PC-9 (cell line): ENCODE results near the gene RNF5. TPM values are rescaled to one million over a fixed set of nuclear protein-coding genes. Genes with fewer than 3 reads are reported as not detected.

ENCODE experiments used
- BruUV-seq: library from RNA; stranded (reverse); fragments of 400-500 nt; replicated peaks from 2 replicates; lab custom pipeline; 2021; lab: Mats Ljungman, UMichigan
- CTCF ChIA-PET: fragments of 300-600 bp; sonication (Branson Sonifier 250); formaldehyde crosslinking; loops from one replicate; lab custom pipeline; 2022; ENCODE audit warnings: antibody characterized with exemption; lab: Charles Lee
- POLR2A ChIA-PET: fragments of 300-600 bp; sonication (Branson Sonifier 250); formaldehyde crosslinking; loops from one replicate; lab custom pipeline; 2022; ENCODE audit warnings: antibody characterized with exemption; ENCODE audit not compliant: unreplicated experiment; lab: Charles Lee
- DNase-seq, 2 experiments: peaks; one replicate each; pipeline versions ENCODE4 v3.0.0 to v3.0.0-alpha.2; 2015 to 2022; ENCODE audit warnings: mixed read lengths in 1 of 2
- H2AFZ ChIP-seq: fragments of 200-600 bp; sonication (generic); 2 replicates; pipeline ENCODE4 v1.8.1; 2017; ENCODE audit warnings: antibody characterized with exemption
- H3F3A ChIP-seq: fragments of 200-600 bp; sonication (generic); 2 replicates; pipeline ENCODE4 v1.8.1; 2017; ENCODE audit warnings: antibody characterized with exemption, mild to moderate bottlenecking, low read depth; ENCODE audit not compliant: insufficient read depth
- H3K27ac ChIP-seq: fragments of 200-600 bp; sonication (generic); 2 replicates; pipeline ENCODE4 v1.6.1; 2016; ENCODE audit warnings: mixed run types
- H3K27me3 ChIP-seq: fragments of 200-600 bp; sonication (generic); 2 replicates; pipeline ENCODE4 v1.6.1; 2016; ENCODE audit warnings: low read depth, mixed run types; ENCODE audit not compliant: insufficient read depth
- H3K36me3 ChIP-seq: fragments of 200-600 bp; sonication (generic); 2 replicates; pipeline ENCODE4 v1.6.1; 2016; ENCODE audit warnings: low read depth, mixed run types
- H3K4me1 ChIP-seq: fragments of 200-600 bp; sonication (generic); replicated peaks from 2 replicates; pipeline ENCODE4 v1.6.1; 2016; ENCODE audit warnings: mixed run types; ENCODE audit not compliant: insufficient read depth
- H3K4me2 ChIP-seq: fragments of 200-600 bp; sonication (generic); 2 replicates; pipeline ENCODE4 v1.6.1; 2017; ENCODE audit warnings: mixed run types
- H3K4me3 ChIP-seq: fragments of 200-600 bp; sonication (generic); 2 replicates; pipeline ENCODE4 v1.6.1; 2016; ENCODE audit warnings: mixed run types
- H3K79me2 ChIP-seq: fragments of 200-600 bp; sonication (generic); 2 replicates; pipeline ENCODE4 v1.6.1; 2017; ENCODE audit warnings: low read depth, mixed run types
- H3K9me2 ChIP-seq: fragments of 200-600 bp; sonication (generic); 2 replicates; pipeline ENCODE4 v1.8.1; 2017; ENCODE audit warnings: mild to moderate bottlenecking; ENCODE audit not compliant: insufficient read depth
- H3K9me3 ChIP-seq: fragments of 200-600 bp; sonication (generic); 2 replicates; pipeline ENCODE4 v1.8.1; 2016; ENCODE audit warnings: low read depth; ENCODE audit not compliant: insufficient read depth
- H4K20me1 ChIP-seq: fragments of 200-600 bp; sonication (generic); 2 replicates; pipeline ENCODE4 v1.8.1; 2017; ENCODE audit not compliant: insufficient read depth
- EZH2 ChIP-seq: fragments of 200-600 bp; sonication (generic); IDR thresholded peaks from 2 replicates; pipeline ENCODE4 v1.8.0; 2017; ENCODE audit warnings: antibody characterized with exemption, low read depth
- intact Hi-C: fragments of 100-400 bp; cut with micrococcal nuclease; formaldehyde crosslinking; loops from one replicate; pipeline ENCODE4 v1.10.0; 2022; ENCODE audit not compliant: unreplicated experiment
- total RNA-seq: library from RNA; stranded (reverse); gene quantifications from 2 replicates; pipeline ENCODE4 v1.2.3, GENCODE V29; 2021
- TF ChIP-seq, protein P1 (sequence below): fragments of 200-600 bp; sonication (generic); conservative IDR thresholded peaks from 2 replicates; pipeline ENCODE4 v1.6.1; 2017; ENCODE audit warnings: mixed run types, antibody characterized with exemption, mild to moderate bottlenecking, moderate library complexity

Gene RNF5
- total RNA-seq, 1 experiment from 2014 or later = 45.6 TPM

DNA sequence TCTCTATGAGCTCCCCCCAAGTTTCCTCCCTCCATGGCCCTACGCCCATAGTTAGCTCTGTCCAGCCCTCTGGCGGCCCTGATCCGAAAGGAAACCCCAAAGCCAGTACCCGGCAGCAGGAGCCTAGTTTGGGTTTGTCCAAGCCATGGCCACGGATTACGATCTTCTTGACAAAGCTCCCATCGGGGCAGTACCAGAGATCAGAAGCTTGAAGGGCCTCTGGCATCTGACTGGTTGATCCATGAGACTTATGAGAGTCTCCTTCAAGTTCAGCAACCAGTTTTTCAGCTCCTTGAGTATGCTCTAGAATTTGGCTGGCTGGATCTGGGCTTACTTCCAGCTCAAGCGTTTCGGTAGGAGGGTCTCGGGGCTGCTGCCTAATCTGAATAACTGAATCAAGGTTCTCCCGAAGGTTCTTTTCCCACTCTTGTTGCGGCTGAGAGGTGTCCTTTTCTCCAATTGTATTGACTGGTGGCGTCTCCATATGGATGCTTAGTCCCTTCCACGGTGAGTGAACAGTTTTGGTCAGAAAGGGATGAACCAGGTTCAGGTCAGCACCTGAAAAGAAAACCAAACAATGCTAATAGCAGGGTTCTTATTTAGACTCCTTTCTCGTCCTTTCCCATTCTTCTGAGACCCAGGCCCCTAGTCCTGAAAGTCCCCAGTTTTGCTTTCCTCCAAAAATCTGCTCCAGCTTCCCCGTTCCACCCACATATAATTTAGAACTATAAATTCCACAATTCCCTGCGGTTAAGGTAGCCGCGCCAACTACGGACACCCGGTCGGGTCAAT lies 48.7 kb upstream of the RNF5 start:
- intact Hi-C loops = loop anchor here (1.0 to 5.0 kb wide), 4 partner anchors 15 to 68 kb away; partner anchors contain the start of gene PPT2
- POLR2A ChIA-PET = interaction anchor here (0.6 to 1.1 kb wide), 7 partner anchors 22 to 842 kb away, joined by 4 to 21 read pairs (median 5); no protein-coding TSS in a partner anchor

DNA sequence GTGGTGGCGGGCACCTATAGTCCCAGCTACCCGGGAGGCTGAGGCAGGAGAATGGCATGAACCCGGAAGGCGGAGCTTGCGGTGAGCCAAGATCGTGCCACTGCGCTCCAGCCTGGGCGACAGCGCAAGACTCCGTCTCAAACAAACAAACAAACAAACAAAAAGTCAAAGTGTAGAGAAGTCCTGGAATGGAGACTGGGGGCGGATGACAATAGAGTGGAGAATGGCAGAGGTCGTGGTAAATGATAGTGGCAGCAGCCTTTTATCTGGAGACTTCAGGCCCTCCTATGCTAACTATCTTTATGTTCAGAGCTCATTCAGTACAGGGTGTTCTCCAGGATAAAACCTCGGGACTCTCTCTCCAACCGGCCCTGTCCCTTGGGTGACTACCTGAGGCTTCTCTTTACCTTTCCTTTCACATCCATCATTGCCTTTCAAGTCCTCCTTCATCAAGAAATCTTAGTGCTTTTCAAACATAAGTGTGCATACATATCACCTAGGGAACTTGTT lies 46.7 kb upstream of the RNF5 start:
- H3K79me2 ChIP-seq = peaks cover 33% of the 10 kb centered on the region
- H2AFZ ChIP-seq = no peak overlapping the region
- H3K36me3 ChIP-seq = 0 out of 2 replicates have a peak, but pooled peaks cover 2% of the 10 kb centered on the region
- H4K20me1 ChIP-seq = no peaks in the 10 kb centered on the region
- ChIA-PET POLR2A (no interaction called here), CTCF (no interaction called here)
- no peak for TF ChIP-seq EZH2
- TF ChIP-seq, protein P1, sequence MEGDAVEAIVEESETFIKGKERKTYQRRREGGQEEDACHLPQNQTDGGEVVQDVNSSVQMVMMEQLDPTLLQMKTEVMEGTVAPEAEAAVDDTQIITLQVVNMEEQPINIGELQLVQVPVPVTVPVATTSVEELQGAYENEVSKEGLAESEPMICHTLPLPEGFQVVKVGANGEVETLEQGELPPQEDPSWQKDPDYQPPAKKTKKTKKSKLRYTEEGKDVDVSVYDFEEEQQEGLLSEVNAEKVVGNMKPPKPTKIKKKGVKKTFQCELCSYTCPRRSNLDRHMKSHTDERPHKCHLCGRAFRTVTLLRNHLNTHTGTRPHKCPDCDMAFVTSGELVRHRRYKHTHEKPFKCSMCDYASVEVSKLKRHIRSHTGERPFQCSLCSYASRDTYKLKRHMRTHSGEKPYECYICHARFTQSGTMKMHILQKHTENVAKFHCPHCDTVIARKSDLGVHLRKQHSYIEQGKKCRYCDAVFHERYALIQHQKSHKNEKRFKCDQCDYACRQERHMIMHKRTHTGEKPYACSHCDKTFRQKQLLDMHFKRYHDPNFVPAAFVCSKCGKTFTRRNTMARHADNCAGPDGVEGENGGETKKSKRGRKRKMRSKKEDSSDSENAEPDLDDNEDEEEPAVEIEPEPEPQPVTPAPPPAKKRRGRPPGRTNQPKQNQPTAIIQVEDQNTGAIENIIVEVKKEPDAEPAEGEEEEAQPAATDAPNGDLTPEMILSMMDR = no peak
- DNase-seq = no peak
- no TSS peak for BruUV-seq
- H3K27ac ChIP-seq = no peak overlapping the region
- intact Hi-C loops = loop anchor here (5.0 kb wide), 1 partner anchor 66 kb away; no protein-coding TSS in a partner anchor
- no peak overlapping the region for H3K4me2 ChIP-seq
- H3K9me2 ChIP-seq = no peaks in the 10 kb centered on the region
- H3K4me1 ChIP-seq = peaks cover 29% of the 10 kb centered on the region
- H3F3A ChIP-seq = peaks cover 21% of the 10 kb centered on the region
- no peak overlapping the region for H3K4me3 ChIP-seq
- no peaks in the 10 kb centered on the region for H3K9me3 ChIP-seq
- H3K27me3 ChIP-seq = no peaks in the 10 kb centered on the region

More for the DNA sequence above, 48.7 kb upstream of the RNF5 start:
- BruUV-seq = TSS peak; percentile 60
- DNase-seq = no peak
- Histone ChIP-seq H3K36me3 (peaks cover 7% of the 10 kb centered on the region; the same call in 1 of the 2 replicates), H4K20me1 (no peaks in the 10 kb centered on the region), H3K9me3 (no peaks in the 10 kb centered on the region), H3F3A (peaks cover 21% of the 10 kb centered on the region), H3K4me2 (peak overlapping the region; percentile 81), H3K4me1 (peaks cover 29% of the 10 kb centered on the region), H3K27me3 (no peaks in the 10 kb centered on the region), H3K79me2 (peaks cover 43% of the 10 kb centered on the region), H2AFZ (peak overlapping the region; percentile 82), H3K9me2 (no peaks in the 10 kb centered on the region), H3K4me3 (peak overlapping the region; percentile 74), H3K27ac (peak overlapping the region; percentile 35)
- CTCF ChIA-PET = interaction anchor here (0.6 to 0.8 kb wide), 4 partner anchors 11 to 588 kb away, joined by 3 to 4 read pairs (median 4); partner anchors contain the start of genes DDX39B and PBX2
- no peak for TF ChIP-seq EZH2
- TF ChIP-seq, protein P1 = no peak

- no peaks in the 10 kb centered on the region for H3K27me3 ChIP-seq
- H2AFZ ChIP-seq = no peak overlapping the region
- no peaks in the 10 kb centered on the region for H3K36me3 ChIP-seq
- TF ChIP-seq, protein P1 = no peak
- no peak for TF ChIP-seq EZH2
- no peak overlapping the region for H3K4me3 ChIP-seq
- intact Hi-C loops = loop anchor here (5.0 kb wide), 1 partner anchor 65 kb away; no protein-coding TSS in a partner anchor
- DNase-seq = no peak
- H3K79me2 ChIP-seq = peaks cover 27% of the 10 kb centered on the region
- H3K9me3 ChIP-seq = no peaks in the 10 kb centered on the region
- 0 out of 2 replicates have a peak overlapping the region, but pooled peaks have one; percentile 13 for H3K4me2 ChIP-seq
- H3F3A ChIP-seq = peaks cover 21% of the 10 kb centered on the region
- no TSS peak for BruUV-seq
- H4K20me1 ChIP-seq = no peaks in the 10 kb centered on the region
- H3K4me1 ChIP-seq = peaks cover 22% of the 10 kb centered on the region
- ChIA-PET POLR2A (no interaction called here), CTCF (no interaction called here)
- no peak overlapping the region for H3K27ac ChIP-seq
- H3K9me2 ChIP-seq = no peaks in the 10 kb centered on the region
Measured at GRCh38 chr6:32132110-32132509, 46.1 kb upstream of the RNF5 start.
